GM12878 (cell line): ENCODE measurements around the gene FIGNL2. TPM values are rescaled to one million over a fixed set of nuclear protein-coding genes. Genes with fewer than 3 reads are reported as not detected.

Source experiments
- ATAC-seq: fragments of 200-7000 bp; cut with Tn5 transposase; 3 replicates; pipeline ENCODE4 v1.9.1; 2020; ENCODE audit warnings: mild to moderate bottlenecking, moderate library complexity
- BruUV-seq: library from RNA; stranded (reverse); fragments of 400-500 nt; replicated peaks from 2 replicates; lab custom pipeline; 2021; lab: Mats Ljungman, UMichigan
- CTCF ChIA-PET: fragments of 300-600 bp; sonication (Branson Sonifier 250); formaldehyde crosslinking; extraction: SDS; loops from one replicate; lab custom pipeline; 2021; ENCODE audit warnings: inconsistent platforms; lab: Yijun Ruan, JAX
- POLR2A ChIA-PET: fragments of 350-600 bp; formaldehyde crosslinking; extraction: SDS; loops from one replicate; lab custom pipeline; 2021; ENCODE audit warnings: inconsistent platforms; lab: Charles Lee
- RAD21 ChIA-PET: fragments of 300-600 bp; sonication (Branson Sonifier 250); formaldehyde crosslinking; loops from one replicate; lab custom pipeline; 2023; ENCODE audit warnings: antibody characterized with exemption; ENCODE audit not compliant: unreplicated experiment; lab: Charles Lee
- SMC1A ChIA-PET: fragments of 300-600 bp; sonication (Branson Sonifier 250); formaldehyde crosslinking; loops from one replicate; lab custom pipeline; 2023; ENCODE audit not compliant: unreplicated experiment, uncharacterized antibody; lab: Charles Lee
- DNase-seq: peaks from one replicate; pipeline ENCODE4 v3.0.0-alpha.2; 2011; ENCODE audit warnings: low read depth, low spot score
- FAIRE-seq: peaks from 3 replicates; lab custom pipeline; 2011; peaks lifted over from hg19 to GRCh38; lab: Jason Lieb, UNC
- H2AFZ ChIP-seq: 2 replicates; pipeline ENCODE4 v1.6.0; 2011; ENCODE audit warnings: low read depth, low read length, control low read depth; ENCODE audit not compliant: control insufficient read depth
- H3K27ac ChIP-seq: 2 replicates; pipeline ENCODE4 v1.5.1; 2011; ENCODE audit warnings: control low read depth; ENCODE audit not compliant: control insufficient read depth, insufficient read depth
- H3K27me3 ChIP-seq, 2 experiments: replicated peaks in 1 of 2; 2 replicates each; pipeline versions ENCODE4 v1.6.0 to v1.6.1; 2011; ENCODE audit warnings: low read length in 1 of 2; ENCODE audit not compliant: control insufficient read depth in 2 of 2, insufficient read depth in 2 of 2
- H3K36me3 ChIP-seq, 2 experiments: 2 replicates each; pipeline ENCODE4 v1.5.1; 2011; ENCODE audit warnings: low read length in 1 of 2; ENCODE audit not compliant: control insufficient read depth in 2 of 2, insufficient read depth in 2 of 2
- H3K4me1 ChIP-seq: 2 replicates; pipeline ENCODE4 v1.6.1; 2011; ENCODE audit warnings: mild to moderate bottlenecking, low read length, moderate library complexity, mixed read lengths; ENCODE audit not compliant: control insufficient read depth, insufficient read depth
- H3K4me2 ChIP-seq: 2 replicates; pipeline ENCODE4 v1.6.0; 2011; ENCODE audit warnings: control low read depth; ENCODE audit not compliant: control insufficient read depth, insufficient read depth
- H3K4me3 ChIP-seq: fragments of 200-600 bp; sonication (generic); 2 replicates; pipeline ENCODE4 v1.5.1; 2016
- H3K79me2 ChIP-seq: 2 replicates; pipeline ENCODE4 v1.6.0; 2011; ENCODE audit warnings: low read length; ENCODE audit not compliant: control insufficient read depth, insufficient read depth
- H3K9ac ChIP-seq: 2 replicates; pipeline ENCODE4 v1.8.0; 2011; ENCODE audit warnings: low read length, control low read depth, mixed read lengths; ENCODE audit not compliant: control insufficient read depth, insufficient read depth
- H3K9me3 ChIP-seq: replicated peaks from 3 replicates; pipeline ENCODE4 v1.5.1; 2011; ENCODE audit warnings: mild to moderate bottlenecking, low read length; ENCODE audit not compliant: control insufficient read depth, insufficient read depth
- H4K20me1 ChIP-seq: 2 replicates; pipeline ENCODE4 v1.6.0; 2011; ENCODE audit not compliant: control insufficient read depth, insufficient read depth
- FOS ChIP-seq: IDR thresholded peaks from 3 replicates; pipeline ENCODE4 v1.6.1; 2011; ENCODE audit warnings: borderline replicate concordance; ENCODE audit not compliant: insufficient read length; ENCODE audit errors: extremely low read depth
- FOXK2 ChIP-seq: fragments of 450-650 bp; IDR thresholded peaks from 2 replicates; pipeline ENCODE4 v1.6.1; 2017; ENCODE audit warnings: mild to moderate bottlenecking, moderate library complexity
- GATAD2B ChIP-seq: fragments of 450-650 bp; conservative IDR thresholded peaks from 2 replicates; pipeline ENCODE4 v1.6.1; 2017; ENCODE audit warnings: low read depth, mild to moderate bottlenecking, moderate library complexity
- NBN ChIP-seq: fragments of 450-650 bp; IDR thresholded peaks from 2 replicates; pipeline ENCODE4 v1.6.1; 2016
- NR2F1 ChIP-seq: fragments of 450-650 bp; conservative IDR thresholded peaks from 2 replicates; pipeline ENCODE4 v1.6.1; 2017; ENCODE audit warnings: mild to moderate bottlenecking
- SUPT20H ChIP-seq: IDR thresholded peaks from 2 replicates; pipeline ENCODE4 v1.6.1; 2011; ENCODE audit warnings: low read depth, mild to moderate bottlenecking, low read length, moderate library complexity, borderline replicate concordance; ENCODE audit not compliant: control insufficient read depth
- TAF1 ChIP-seq: IDR thresholded peaks from 2 replicates; pipeline ENCODE4 v1.6.1; 2011; ENCODE audit warnings: mild to moderate bottlenecking, low read depth, low read length, borderline replicate concordance
- ZNF207 ChIP-seq: fragments of 450-650 bp; IDR thresholded peaks from 2 replicates; pipeline ENCODE4 v1.6.1; 2014; ENCODE audit warnings: antibody characterized with exemption, mild to moderate bottlenecking, borderline replicate concordance
- WGBS: methylation state at CpG from one replicate; pipeline ENCODE4 v1.1.6; 2016; ENCODE audit warnings: low lambda C conversion rate; ENCODE audit not compliant: insufficient replicate concordance, insufficient coverage; ENCODE audit errors: missing lambda C conversion rate; 5-methylcytosine and 5-hydroxymethylcytosine counted together
- in situ Hi-C: fragments of 300-500 bp; cut with MboI; formaldehyde crosslinking; loops from 9 replicates; pipeline ENCODE4 v1.14.3; 2018; ENCODE audit warnings: mixed read lengths
- intact Hi-C: fragments of 100-400 bp; cut with micrococcal nuclease; formaldehyde crosslinking; loops from one replicate; pipeline ENCODE4 v1.14.2; 2022; ENCODE audit not compliant: unreplicated experiment
- polyA plus RNA-seq, 11 experiments: library from polyadenylated mRNA; depleted of rRNA in 4 of 11; unstranded in 6 of 11; stranded (reverse) in 5 of 11; fragments of >200 nt; fragmentation: Nextera tagmentation in 4 of 11; fragmentation: Illumina TruSeq in 1 of 11; extraction: Ambion mirVana in 4 of 11; extraction: Trizol in 1 of 11; gene quantifications; 1 replicate in 1 of 11; 2 replicates in 10 of 11; pipeline versions ENCODE4 v1.2.1 to v1.2.3, GENCODE V29; 2011 to 2016; ENCODE audit warnings: inconsistent platforms in 2 of 11, missing spikeins in 2 of 11, low read depth in 1 of 11
- total RNA-seq, 4 experiments: library from RNA; depleted of rRNA in 3 of 4; stranded (reverse); fragments of >200 nt in 3 of 4; fragmentation: Illumina TruSeq in 1 of 4; extraction: Trizol in 1 of 4; gene quantifications; 2 replicates each; pipeline versions ENCODE4 v1.2.1 to v1.2.3, GENCODE V29; 2013 to 2021
- TF ChIP-seq, protein P1 (sequence below): fragments of 450-650 bp; IDR thresholded peaks from 2 replicates; pipeline ENCODE4 v1.6.1; 2018; ENCODE audit warnings: borderline replicate concordance, mild to moderate bottlenecking; ENCODE audit not compliant: partially characterized antibody

Gene FIGNL2
- total and polyA plus RNA-seq, 10 of the 15 experiments (the other 5 are each of a cell fraction or from before 2014, with no cell fraction given) = not detected

- no peaks in the 10 kb centered on the region for H3K4me1 ChIP-seq
- H3K9me3 ChIP-seq = no peaks in the 10 kb centered on the region; the same call in 2 of the 3 replicates
- BruUV-seq = no TSS peak
- no peak overlapping the region for H3K4me2 ChIP-seq
- H4K20me1 ChIP-seq = no peaks in the 10 kb centered on the region
- no peaks in the 10 kb centered on the region for H3K27me3 ChIP-seq
- FAIRE-seq (no peak), ATAC-seq (no peak), DNase-seq (no peak)
- intact Hi-C loops (loop anchor here (5.0 kb wide), 1 partner anchor 132 kb away; no protein-coding TSS in a partner anchor), in situ Hi-C loops (no loop called here)
- ChIA-PET RAD21 (no interaction called here), CTCF (no interaction called here), SMC1A (no interaction called here), POLR2A (no interaction called here)
- 25% methylated on average over 22 of the region's 22 CpGs for WGBS
- no peak overlapping the region for H3K27ac ChIP-seq
- no peak overlapping the region for H2AFZ ChIP-seq
- no peaks in the 10 kb centered on the region for H3K36me3 ChIP-seq
- TF ChIP-seq GATAD2B = no peak
- H3K4me3 ChIP-seq = no peak overlapping the region
- H3K79me2 ChIP-seq = no peaks in the 10 kb centered on the region
- H3K9ac ChIP-seq = no peak overlapping the region
Measured at GRCh38 chr12:51890511-51891171, 42.1 kb upstream of the FIGNL2 start.

GRCh38 chr12:51890133-51890464 lies 41.6 kb upstream of the FIGNL2 start:
- no peaks in the 10 kb centered on the region for H3K79me2 ChIP-seq
- H3K4me1 ChIP-seq = no peaks in the 10 kb centered on the region
- no peak overlapping the region for H3K4me3 ChIP-seq
- CTCF ChIA-PET = no interaction called here
- H3K36me3 ChIP-seq = no peaks in the 10 kb centered on the region
- no peak for DNase-seq
- in situ Hi-C loops = no loop called here
- no peak for ATAC-seq
- H3K27ac ChIP-seq = no peak overlapping the region
- no peak overlapping the region for H3K9ac ChIP-seq
- no peaks in the 10 kb centered on the region; the same call in 2 of the 3 replicates for H3K9me3 ChIP-seq
- H3K4me2 ChIP-seq = no peak overlapping the region
- H2AFZ ChIP-seq = no peak overlapping the region
- FAIRE-seq = no peak
- WGBS = 52% methylated on average over 2 of the region's 2 CpGs
- SMC1A ChIA-PET = no interaction called here
- intact Hi-C loops = loop anchor here (5.0 kb wide), 1 partner anchor 132 kb away; no protein-coding TSS in a partner anchor
- TF ChIP-seq NBN (no peak), TAF1 (no peak), NR2F1 (no peak), FOXK2 (no peak), FOS (no peak), SUPT20H (no peak), ZNF207 (no peak)
- TF ChIP-seq, protein P1, sequence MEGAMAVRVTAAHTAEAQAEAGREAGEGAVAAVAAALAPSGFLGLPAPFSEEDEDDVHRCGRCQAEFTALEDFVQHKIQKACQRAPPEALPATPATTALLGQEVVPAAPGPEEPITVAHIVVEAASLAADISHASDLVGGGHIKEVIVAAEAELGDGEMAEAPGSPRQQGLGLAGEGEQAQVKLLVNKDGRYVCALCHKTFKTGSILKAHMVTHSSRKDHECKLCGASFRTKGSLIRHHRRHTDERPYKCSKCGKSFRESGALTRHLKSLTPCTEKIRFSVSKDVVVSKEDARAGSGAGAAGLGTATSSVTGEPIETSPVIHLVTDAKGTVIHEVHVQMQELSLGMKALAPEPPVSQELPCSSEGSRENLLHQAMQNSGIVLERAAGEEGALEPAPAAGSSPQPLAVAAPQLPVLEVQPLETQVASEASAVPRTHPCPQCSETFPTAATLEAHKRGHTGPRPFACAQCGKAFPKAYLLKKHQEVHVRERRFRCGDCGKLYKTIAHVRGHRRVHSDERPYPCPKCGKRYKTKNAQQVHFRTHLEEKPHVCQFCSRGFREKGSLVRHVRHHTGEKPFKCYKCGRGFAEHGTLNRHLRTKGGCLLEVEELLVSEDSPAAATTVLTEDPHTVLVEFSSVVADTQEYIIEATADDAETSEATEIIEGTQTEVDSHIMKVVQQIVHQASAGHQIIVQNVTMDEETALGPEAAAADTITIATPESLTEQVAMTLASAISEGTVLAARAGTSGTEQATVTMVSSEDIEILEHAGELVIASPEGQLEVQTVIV = no peak
- BruUV-seq = no TSS peak
- POLR2A ChIA-PET = no interaction called here
- RAD21 ChIA-PET = no interaction called here
- H4K20me1 ChIP-seq = no peaks in the 10 kb centered on the region
- H3K27me3 ChIP-seq = no peaks in the 10 kb centered on the region
